WERI-Rb-1 (cell line): ENCODE measurements around the gene EIF3I.

Source experiments
- DNase-seq: peaks from one replicate; pipeline ENCODE4 v3.0.0-alpha.2; 2020
- H3K27ac ChIP-seq: fragments of 250-450 bp; sonication (Bioruptor Pico); 2 replicates; pipeline ENCODE4 v1.5.1; 2020; ENCODE audit warnings: mild to moderate bottlenecking, moderate library complexity
- H3K27me3 ChIP-seq: fragments of 250-450 bp; sonication (Bioruptor Pico); 2 replicates; pipeline ENCODE4 v1.5.1; 2021; ENCODE audit warnings: mild to moderate bottlenecking, low read depth, moderate library complexity; ENCODE audit not compliant: insufficient read depth, severe bottlenecking
- H3K36me3 ChIP-seq: fragments of 250-450 bp; sonication (Bioruptor Pico); 2 replicates; pipeline ENCODE4 v1.5.1; 2020; ENCODE audit warnings: mild to moderate bottlenecking, moderate library complexity
- H3K4me3 ChIP-seq: 2 replicates; pipeline ENCODE4 v1.5.1; 2011; ENCODE audit warnings: low read depth, mild to moderate bottlenecking, control low read depth, low read length
- H3K9me3 ChIP-seq: fragments of 250-450 bp; sonication (Bioruptor Pico); 2 replicates; pipeline ENCODE4 v1.5.1; 2021; ENCODE audit warnings: mild to moderate bottlenecking, moderate library complexity; ENCODE audit not compliant: severe bottlenecking
- CTCF ChIP-seq: IDR thresholded peaks from 2 replicates; pipeline ENCODE4 v1.5.1; 2011; ENCODE audit warnings: low read depth, mild to moderate bottlenecking, control low read depth, inconsistent platforms, low read length

The EIF3I gene

GRCh38 chr1:32239790-32240139, 17.6 kb downstream of the EIF3I start:
- no peak for DNase-seq
- Histone ChIP-seq H3K27ac (no peak overlapping the region), H3K4me3 (no peak overlapping the region)

DNA sequence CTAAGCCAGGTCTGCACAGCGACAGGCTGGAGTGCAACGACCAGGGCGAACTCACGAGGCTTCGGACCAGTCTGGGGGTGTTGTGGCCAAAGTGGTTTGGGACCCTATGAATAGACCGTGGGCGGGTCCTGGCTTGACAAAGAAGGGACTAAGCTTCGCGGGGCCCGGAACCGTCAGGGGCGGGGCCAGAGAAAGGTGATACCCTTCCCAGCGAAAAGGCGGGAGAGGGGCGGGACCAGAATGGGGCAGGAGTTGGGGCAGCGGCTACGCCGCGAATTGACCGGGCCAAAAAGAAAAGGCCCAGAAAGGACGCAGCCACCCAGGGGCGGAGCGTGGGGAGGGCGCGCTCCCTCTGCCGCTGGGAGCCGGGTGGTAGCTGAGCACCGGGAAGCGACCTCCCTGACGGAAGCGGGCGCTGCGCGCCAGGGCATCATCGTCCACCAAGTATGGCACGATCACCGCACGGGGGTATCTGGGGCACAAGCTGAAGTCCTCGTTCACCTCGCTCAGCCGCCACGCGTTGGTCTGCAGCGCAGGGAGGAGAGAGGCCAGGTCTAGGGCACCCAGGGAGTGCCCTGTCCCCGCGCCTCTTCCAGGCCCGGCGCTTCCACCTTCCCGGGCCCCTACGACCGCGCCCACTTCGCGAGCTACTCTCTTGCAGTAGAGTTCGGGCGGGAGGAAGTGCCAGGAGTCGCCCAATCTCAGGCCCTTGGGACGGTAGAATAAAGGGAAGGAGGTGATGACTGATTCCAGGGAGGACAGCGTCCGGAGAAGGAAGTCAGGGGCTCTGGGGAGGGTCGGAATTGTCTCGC, 18.1 kb downstream of the EIF3I start:
- no peak for TF ChIP-seq CTCF
- no peak overlapping the region for H3K4me3 ChIP-seq

More at GRCh38 chr1:32239790-32240139, 17.6 kb downstream of the EIF3I start:
- H3K36me3 ChIP-seq: no peaks in the 10 kb centered on the region; the same call in 1 of the 2 replicates
- H3K9me3 ChIP-seq: no peaks in the 10 kb centered on the region
- no peaks in the 10 kb centered on the region for H3K27me3 ChIP-seq
- no peak for TF ChIP-seq CTCF

DNA sequence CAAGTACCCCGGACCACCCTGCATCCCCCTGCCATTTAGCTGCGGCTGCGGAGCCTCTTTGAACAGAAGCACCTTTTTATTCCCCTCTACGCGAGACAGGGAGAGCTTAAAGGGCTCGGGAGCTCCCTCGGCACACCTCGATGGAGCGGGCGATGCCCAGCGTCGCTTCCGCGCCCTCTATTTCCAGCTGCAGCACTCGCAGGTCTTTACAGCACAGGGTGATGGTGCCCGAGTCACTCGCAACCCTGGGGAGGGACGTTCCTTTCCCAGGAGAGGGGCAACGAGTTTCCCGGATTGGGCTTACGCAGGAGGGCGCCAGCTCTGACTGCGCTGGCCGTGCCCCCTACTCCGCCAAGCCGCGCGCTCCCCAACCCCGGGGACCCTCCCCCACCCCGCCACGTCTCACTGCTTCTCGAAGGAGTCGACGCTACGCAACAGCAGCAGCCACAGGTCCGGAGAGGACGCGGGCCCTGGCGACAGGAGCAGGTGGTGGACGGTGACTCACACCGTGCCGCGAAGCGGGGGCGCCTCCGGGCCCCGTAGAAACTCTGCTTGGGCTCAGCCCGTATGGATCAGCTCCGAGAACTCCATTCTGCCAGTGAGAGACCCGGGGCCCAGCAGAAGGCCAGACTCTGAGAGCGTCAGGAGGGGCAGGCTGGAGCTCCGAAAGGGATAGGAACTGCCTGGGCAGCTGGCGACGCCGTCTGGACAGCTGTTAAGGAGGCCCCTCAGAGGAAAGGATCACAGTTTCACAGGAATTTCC, 19.0 kb downstream of the EIF3I start:
- no peaks in the 10 kb centered on the region for H3K9me3 ChIP-seq
- no peaks in the 10 kb centered on the region for H3K36me3 ChIP-seq
- no peaks in the 10 kb centered on the region for H3K27me3 ChIP-seq
- DNase-seq: peak; percentile 30
- no peak overlapping the region for H3K4me3 ChIP-seq
- H3K27ac ChIP-seq: no peak overlapping the region
- TF ChIP-seq CTCF: no peak

More for the DNA sequence above, 18.1 kb downstream of the EIF3I start:
- DNase-seq: no peak
- Histone ChIP-seq H3K9me3 (no peaks in the 10 kb centered on the region), H3K27ac (no peak overlapping the region), H3K27me3 (no peaks in the 10 kb centered on the region), H3K36me3 (no peaks in the 10 kb centered on the region; the same call in 1 of the 2 replicates)

- Histone ChIP-seq H3K27ac (no peak overlapping the region), H3K36me3 (no peaks in the 10 kb centered on the region), H3K9me3 (no peaks in the 10 kb centered on the region), H3K4me3 (no peak overlapping the region), H3K27me3 (no peaks in the 10 kb centered on the region)
- no peak for DNase-seq
- TF ChIP-seq CTCF: no peak
Observed at GRCh38 chr1:32242341-32242851, 20.2 kb downstream of the EIF3I start.

GRCh38 chr1:32246888-32247273, 24.7 kb downstream of the EIF3I start, which contains the start of gene FAM167B:
Gene FAM167B, plus strand, starts transcription at chr1:32247222. Its CDS starts 200 bp downstream, at chr1:32247422.
- no peak within 1 kb of the TSS for H3K27ac ChIP-seq
- no peak within 1 kb of the TSS for H3K4me3 ChIP-seq
- TF ChIP-seq CTCF: no peak
- no peaks in the 10 kb centered on the region for H3K9me3 ChIP-seq
- no peaks in the 10 kb centered on the region for H3K27me3 ChIP-seq
- H3K36me3 ChIP-seq: no peaks in the 10 kb centered on the region
- DNase-seq: no peak
